Ovary (tissue), 9 donors: ENCODE data around the gene CTRB1. TPM values are rescaled to one million over a fixed set of nuclear protein-coding genes. Genes with fewer than 3 reads are reported as not detected.
"Not testable (repeated sequence)": the region's sequence is repeated elsewhere in the genome, so short reads cannot be mapped to it uniquely, and the experiment has no call there.

Source experiments
- DNase-seq, 5 donors: peaks; one replicate each; pipeline ENCODE4 v3.0.0-alpha.2; 2019 to 2020
- H3K27ac ChIP-seq, 2 donors: fragments of 200-600 bp; one replicate each; pipeline versions ENCODE4 v1.5.1 to v1.8.0; 2019 to 2022
- H3K27me3 ChIP-seq: fragments of 200-600 bp; one replicate; pipeline ENCODE4 v1.8.0; 2022
- H3K36me3 ChIP-seq: fragments of 200-600 bp; sonication (generic); one replicate; pipeline ENCODE4 v1.5.1; 2019
- H3K4me1 ChIP-seq: one replicate; pipeline ENCODE4 v1.8.1; 2013; ENCODE audit warnings: mild to moderate bottlenecking, moderate library complexity; ENCODE audit not compliant: insufficient read depth
- H3K4me3 ChIP-seq: fragments of 200-600 bp; sonication (generic); one replicate; pipeline ENCODE4 v1.5.1; 2017
- H3K9me3 ChIP-seq, 2 donors: fragments of 200-600 bp in 1 of 2; sonication (generic) in 1 of 2; one replicate each; pipeline versions ENCODE4 v1.5.1 to v1.8.1; 2013 to 2019; ENCODE audit warnings: mild to moderate bottlenecking in 1 of 2, moderate library complexity in 1 of 2
- EP300 ChIP-seq: sonication (generic); formaldehyde crosslinking; IDR thresholded peaks from one replicate; pipeline ENCODE4 v1.6.1; 2017; ENCODE audit warnings: antibody characterized with exemption
- POLR2A ChIP-seq: fragments of 450-650 bp; IDR thresholded peaks from one replicate; pipeline ENCODE4 v1.6.1; 2017; ENCODE audit warnings: antibody characterized with exemption, mild to moderate bottlenecking, moderate library complexity
- WGBS, 3 donors: extraction: QIAGEN DNeasy Blood & Tissue Kit in 1 of 3; methylation state at CpG; one replicate each; pipeline versions ENCODE4 v1.1.5 to v1.1.7; 2013 to 2017; 5-methylcytosine and 5-hydroxymethylcytosine counted together
- intact Hi-C, 4 donors: fragments of 100-400 bp; cut with DNase I; formaldehyde crosslinking; loops; one replicate each; pipeline versions ENCODE4 v1.11.0 to v1.15.1; 2022 to 2023
- polyA plus RNA-seq, 2 donors: library from polyadenylated mRNA; stranded (reverse); fragments of 200-250 nt in 1 of 2; fragments of 350-450 nt in 1 of 2; fragmentation: Illumina TruSeq in 1 of 2; extraction: RNeasy Lipid Tissue Mini Kit (QIAGEN cat#74804) in 1 of 2; gene quantifications; one replicate each; pipeline ENCODE4 v1.2.3, GENCODE V29; 2013 to 2014
- total RNA-seq, 7 donors: library from RNA; depleted of rRNA in 2 of 7; stranded (reverse); fragments of >200 nt in 2 of 7; fragmentation: NEBNext Ultra II Directional in 3 of 7; extraction: Animal tissue kit (Norgen Biotek cat#: 25700) in 3 of 7; gene quantifications; one replicate each; pipeline versions ENCODE4 v1.1.0 to v1.2.4, GENCODE V29; 2016 to 2023
- TF ChIP-seq, protein P1 (sequence below), 3 donors: fragments of 450-650 bp in 2 of 3; fragments of 200-600 bp in 1 of 3; IDR thresholded peaks; one replicate each; pipeline versions ENCODE4 v1.5.1 to v1.8.0; 2016 to 2022; ENCODE audit warnings: antibody characterized with exemption in 3 of 3, mild to moderate bottlenecking in 1 of 3
- donor health status: DM: no; HTN: no; CAD: no; lungs with moderate emphysema.
- donor health status: DM: no; HTN: no; CAD: no.
- donor health status: Bipolar disorder and iron deficiency.
- donor health status: DM: yes; HTN: yes; CAD: no.
- donor health status: DM: no; HTN: no; CAD: no.
- donor health status: DM: yes; HTN: yes; CAD: no.

Gene CTRB1
- total and polyA plus RNA-seq, 9 donors: 0.67 to 14.7 (median 3.1) TPM; not detected in 4

DNA sequence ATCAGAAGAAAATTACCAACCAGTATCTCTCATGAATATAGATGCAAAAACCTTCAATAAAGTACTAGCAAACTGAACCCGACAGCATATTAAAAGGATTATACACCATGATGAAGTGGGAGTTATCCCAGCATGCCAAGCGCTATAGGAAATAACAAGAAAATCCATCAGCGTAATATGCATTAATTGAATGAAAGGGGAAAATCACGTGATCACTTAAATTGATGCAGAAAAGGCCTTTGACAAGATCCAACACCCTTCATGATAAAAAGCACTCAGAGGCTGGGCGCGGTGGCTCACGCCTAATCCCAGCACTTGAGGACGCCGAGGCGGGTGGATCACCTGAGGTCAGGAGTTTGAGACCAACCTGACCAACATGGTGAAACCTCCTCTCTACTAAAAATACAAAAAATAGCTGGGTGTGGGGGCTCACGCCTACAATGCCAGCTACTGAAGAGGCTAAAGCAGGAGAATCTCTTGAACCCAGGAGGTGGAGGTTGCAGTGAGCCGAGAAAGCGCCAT lies 16.7 kb upstream of the CTRB1 start:
- Histone ChIP-seq H3K4me3 (no peak overlapping the region), H3K4me1 (peaks cover 1% of the 10 kb centered on the region), H3K9me3 (no peaks in the 10 kb centered on the region), H3K27ac (no peak overlapping the region), H3K27me3 (no peaks in the 10 kb centered on the region), H3K36me3 (no peaks in the 10 kb centered on the region)
- intact Hi-C loops: no loop called here
- DNase-seq: peak in 1 of 5 donors; percentile 5
- 94 to 95% (median 95%) methylated on average over 13 of the region's 13 CpGs for WGBS, 3 donors
- no peak for TF ChIP-seq POLR2A
- TF ChIP-seq, protein P1, sequence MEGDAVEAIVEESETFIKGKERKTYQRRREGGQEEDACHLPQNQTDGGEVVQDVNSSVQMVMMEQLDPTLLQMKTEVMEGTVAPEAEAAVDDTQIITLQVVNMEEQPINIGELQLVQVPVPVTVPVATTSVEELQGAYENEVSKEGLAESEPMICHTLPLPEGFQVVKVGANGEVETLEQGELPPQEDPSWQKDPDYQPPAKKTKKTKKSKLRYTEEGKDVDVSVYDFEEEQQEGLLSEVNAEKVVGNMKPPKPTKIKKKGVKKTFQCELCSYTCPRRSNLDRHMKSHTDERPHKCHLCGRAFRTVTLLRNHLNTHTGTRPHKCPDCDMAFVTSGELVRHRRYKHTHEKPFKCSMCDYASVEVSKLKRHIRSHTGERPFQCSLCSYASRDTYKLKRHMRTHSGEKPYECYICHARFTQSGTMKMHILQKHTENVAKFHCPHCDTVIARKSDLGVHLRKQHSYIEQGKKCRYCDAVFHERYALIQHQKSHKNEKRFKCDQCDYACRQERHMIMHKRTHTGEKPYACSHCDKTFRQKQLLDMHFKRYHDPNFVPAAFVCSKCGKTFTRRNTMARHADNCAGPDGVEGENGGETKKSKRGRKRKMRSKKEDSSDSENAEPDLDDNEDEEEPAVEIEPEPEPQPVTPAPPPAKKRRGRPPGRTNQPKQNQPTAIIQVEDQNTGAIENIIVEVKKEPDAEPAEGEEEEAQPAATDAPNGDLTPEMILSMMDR (IDR thresholded peaks at IDR 0.05): no peak
- no peak for TF ChIP-seq EP300

DNA sequence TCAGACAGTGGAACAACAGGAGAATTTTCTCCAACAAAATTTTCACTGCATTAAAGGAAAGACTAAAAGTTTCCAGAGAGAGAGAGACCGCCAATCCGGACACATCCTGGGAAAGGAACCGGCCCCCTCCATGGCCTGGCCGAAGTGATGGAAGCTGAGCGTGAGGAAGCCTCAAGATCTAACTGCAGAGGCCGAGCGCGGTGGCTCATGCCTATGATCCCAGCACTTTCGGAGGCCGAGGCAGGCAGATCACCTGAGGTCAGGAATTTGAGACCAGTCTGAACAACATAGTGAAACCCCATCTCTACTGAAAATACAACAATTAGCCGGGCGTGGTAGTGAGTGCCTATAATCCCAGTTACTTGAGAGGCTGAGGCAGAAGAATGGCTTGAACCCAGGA lies 15.7 kb upstream of the CTRB1 start:
- no peaks in the 10 kb centered on the region for H3K27me3 ChIP-seq
- no peak overlapping the region for H3K27ac ChIP-seq
- intact Hi-C loops: no loop called here
- peak in 1 of 5 donors; percentile 7 for DNase-seq
- 84 to 93% (median 85%) methylated on average over 12 of the region's 12 CpGs for WGBS, 3 donors
- no peaks in the 10 kb centered on the region for H3K36me3 ChIP-seq
- H3K4me1 ChIP-seq: peaks cover under 1% of the 10 kb centered on the region
- TF ChIP-seq, protein P1 (IDR thresholded peaks at IDR 0.05): no peak
- no peak for TF ChIP-seq POLR2A
- no peak for TF ChIP-seq EP300
- H3K4me3 ChIP-seq: no peak overlapping the region
- no peaks in the 10 kb centered on the region for H3K9me3 ChIP-seq

DNA sequence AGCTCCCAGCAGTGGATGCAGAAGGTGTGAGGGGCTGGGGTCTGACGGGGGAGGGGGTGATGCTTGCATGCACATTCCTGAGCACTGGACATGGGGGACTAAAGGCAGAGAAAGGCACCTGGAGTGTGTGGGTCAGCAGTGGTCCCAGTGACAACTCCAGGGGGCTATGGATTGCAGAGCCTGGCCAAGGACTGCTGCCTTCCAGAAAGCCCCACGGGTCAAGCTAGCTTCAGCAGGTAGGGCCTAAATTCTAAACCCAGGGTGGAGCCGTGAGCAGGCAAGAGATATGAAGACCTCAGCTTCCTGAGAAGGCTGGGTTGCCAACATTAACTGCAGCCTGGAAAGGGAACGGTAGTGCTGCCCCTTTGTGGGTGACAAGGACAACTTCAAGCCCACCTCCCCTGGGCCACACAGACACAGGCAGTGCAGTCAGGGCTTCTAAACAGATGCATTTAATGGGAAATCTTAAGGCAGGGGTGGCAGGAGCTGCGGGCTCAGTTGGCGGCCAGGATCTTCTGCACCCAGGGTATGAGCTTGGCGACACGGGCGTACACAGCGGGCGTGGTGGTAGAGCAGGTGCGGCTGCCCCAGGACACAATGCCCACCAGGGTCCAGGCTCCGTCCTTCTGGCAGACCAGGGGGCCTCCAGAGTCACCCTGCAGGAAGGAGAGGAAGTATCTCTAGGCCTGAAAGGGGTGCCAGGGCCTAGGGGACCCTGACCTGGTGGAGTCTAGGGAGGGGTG lies 14.9 kb upstream of the CTRB1 start:
- WGBS, 3 donors: 78 to 84% (median 78%) methylated on average over 13 of the region's 13 CpGs
- no peak overlapping the region for H3K4me3 ChIP-seq
- peak in 1 of 5 donors; percentile 21 for DNase-seq
- no peak overlapping the region for H3K27ac ChIP-seq
- TF ChIP-seq, protein P1 (IDR thresholded peaks at IDR 0.05): no peak
- no peak for TF ChIP-seq EP300
- no peak for TF ChIP-seq POLR2A
- intact Hi-C loops: no loop called here
- H3K9me3 ChIP-seq: no peaks in the 10 kb centered on the region
- H3K27me3 ChIP-seq: no peaks in the 10 kb centered on the region
- H3K36me3 ChIP-seq: no peaks in the 10 kb centered on the region
- H3K4me1 ChIP-seq: no peaks in the 10 kb centered on the region

DNA sequence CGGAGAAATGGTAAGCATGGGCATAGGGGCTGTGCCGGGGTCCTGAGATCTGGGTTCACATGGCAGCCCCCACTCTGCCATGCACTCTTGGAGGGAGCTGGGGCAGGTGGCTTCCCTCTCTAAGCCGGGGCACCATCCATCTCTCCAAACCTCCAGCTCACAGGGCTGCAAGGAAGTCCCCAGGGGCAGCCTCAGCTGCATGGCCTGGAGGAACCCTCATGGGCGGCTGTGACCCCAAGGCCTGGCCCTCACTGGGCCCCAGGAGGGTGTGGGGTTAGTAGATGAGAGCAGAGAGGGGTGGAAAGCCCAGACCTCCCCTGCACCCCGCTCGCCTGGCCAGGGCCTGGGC lies 14.4 kb upstream of the CTRB1 start:
- intact Hi-C loops: no loop called here
- no peak for TF ChIP-seq POLR2A
- no peak for TF ChIP-seq EP300
- TF ChIP-seq, protein P1 (IDR thresholded peaks at IDR 0.05): no peak
- H3K36me3 ChIP-seq: no peaks in the 10 kb centered on the region
- no peak for DNase-seq
- H3K4me3 ChIP-seq: no peak overlapping the region
- H3K27ac ChIP-seq: no peak overlapping the region
- H3K4me1 ChIP-seq: no peaks in the 10 kb centered on the region
- no peaks in the 10 kb centered on the region for H3K9me3 ChIP-seq
- no peaks in the 10 kb centered on the region for H3K27me3 ChIP-seq
- 88 to 92% (median 88%) methylated on average over 4 to 5 of the region's 6 CpGs for WGBS, 3 donors

DNA sequence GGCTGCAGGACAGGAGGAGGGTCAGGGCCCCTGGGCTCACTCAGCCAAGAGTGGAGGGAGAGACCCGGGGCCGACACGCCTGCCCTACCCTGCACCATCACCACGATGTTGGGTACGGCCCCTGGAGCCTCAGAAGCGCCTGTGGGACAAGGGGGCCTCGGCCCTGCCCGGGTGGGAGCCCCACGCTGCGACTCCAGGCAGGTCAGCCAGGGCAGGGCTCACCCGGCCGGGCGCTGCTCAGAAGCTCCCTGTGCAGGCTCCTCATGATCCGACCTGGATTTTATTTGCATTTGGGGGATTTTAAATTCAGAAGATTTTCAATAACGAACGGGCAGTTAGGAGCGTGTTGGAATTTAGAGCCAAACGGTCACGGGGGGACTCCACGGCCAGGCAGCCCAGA lies 13.9 kb upstream of the CTRB1 start:
- H3K27me3 ChIP-seq, DNase-seq, H3K4me1 ChIP-seq, H3K27ac ChIP-seq, intact Hi-C loops, H3K4me3 ChIP-seq, H3K36me3 ChIP-seq, H3K9me3 ChIP-seq: not testable (repeated sequence)
- no CpG with 5 or more reads among the region's 20 CpGs for WGBS, 3 donors

DNA sequence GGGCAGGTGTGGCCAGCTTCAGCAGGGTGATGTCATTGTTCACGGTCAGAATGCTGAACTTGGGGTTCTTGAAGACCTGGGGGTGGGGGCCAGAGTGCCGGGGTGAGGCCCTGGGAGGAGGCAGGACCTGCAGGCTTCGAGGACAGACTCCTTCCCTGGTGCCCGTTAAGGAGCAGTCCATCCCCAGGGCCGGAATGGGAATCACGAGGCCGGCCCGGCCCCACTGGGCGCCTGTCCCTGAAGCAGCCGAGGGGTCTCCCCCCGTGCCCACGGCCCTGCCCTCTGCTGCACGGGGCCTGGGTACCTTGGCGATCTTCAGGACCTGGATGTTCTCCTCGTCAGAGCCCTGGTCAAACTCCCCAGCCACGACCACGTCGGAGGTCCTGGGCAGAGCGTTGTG lies 13.3 kb upstream of the CTRB1 start:
- intact Hi-C loops, DNase-seq: not testable (repeated sequence)

DNA sequence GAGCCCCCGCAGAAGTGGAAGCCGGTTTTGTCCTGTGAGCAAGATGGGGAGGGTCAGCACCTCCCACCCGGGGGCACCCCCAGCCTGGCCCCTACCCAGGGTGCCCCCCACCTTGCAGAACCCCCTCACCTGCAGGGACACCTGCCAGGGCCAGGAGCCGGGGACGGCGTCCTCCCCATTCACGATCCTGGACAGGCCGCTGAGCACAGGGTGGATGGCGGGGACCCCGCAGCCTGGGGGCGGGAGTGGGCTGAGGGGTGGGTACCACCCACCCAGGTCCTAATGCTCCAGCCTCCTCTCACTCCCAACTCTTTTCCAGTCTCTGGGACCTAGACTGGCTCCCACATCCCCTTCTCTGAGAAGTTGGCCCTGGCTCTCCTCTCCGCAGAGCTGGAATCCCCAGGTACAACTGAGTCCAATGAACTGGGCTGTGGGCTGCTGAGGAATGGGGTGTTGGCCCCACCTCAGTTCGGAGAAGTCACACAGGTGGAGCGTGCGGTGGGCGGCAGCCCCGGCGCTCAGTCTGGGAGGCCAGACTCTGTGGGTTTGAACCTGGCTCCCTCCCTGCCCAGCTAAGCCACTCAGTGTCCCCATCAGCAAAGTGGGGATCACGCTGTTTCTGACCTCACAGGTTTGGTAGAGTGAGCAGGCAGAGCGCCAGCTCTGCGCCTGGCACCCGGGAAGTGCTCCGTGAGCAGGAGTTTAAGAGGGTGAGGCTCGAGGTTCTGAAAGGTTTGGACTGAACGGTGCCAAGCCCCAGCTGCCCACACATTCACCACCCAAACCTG lies 12.6 kb upstream of the CTRB1 start:
- not testable (repeated sequence) for H3K9me3 ChIP-seq, H3K4me3 ChIP-seq, H3K27ac ChIP-seq, H3K4me1 ChIP-seq, DNase-seq, H3K36me3 ChIP-seq, H3K27me3 ChIP-seq
- 67 to 84% (median 82%) methylated on average over 17 to 21 of the region's 25 CpGs for WGBS, 3 donors
- intact Hi-C loops: loop anchor here in 3 of 4 donors (1.0 to 2.0 kb wide), 2 partner anchors 18 to 19 kb away; no protein-coding TSS in a partner anchor

More for the DNA sequence above, 13.3 kb upstream of the CTRB1 start:
- WGBS, 3 donors: 88% methylated on average over 8 of the region's 19 CpGs; no CpG with 5 or more reads in 2 of the 3 donors
- not testable (repeated sequence) for H3K36me3 ChIP-seq, H3K4me1 ChIP-seq, H3K27me3 ChIP-seq, H3K9me3 ChIP-seq, H3K27ac ChIP-seq, H3K4me3 ChIP-seq
